C4-2B (cell line): Measurements from ENCODE around the gene C11orf21.

Experiments used
- ZFX ChIP-seq: fragments of 450-650 bp; IDR thresholded peaks from 2 replicates; pipeline ENCODE4 v1.6.1; 2017
- TF ChIP-seq, protein P1 (sequence below): fragments of 450-650 bp; conservative IDR thresholded peaks from 2 replicates; pipeline ENCODE4 v1.5.1; 2017; ENCODE audit warnings: mild to moderate bottlenecking

DNA sequence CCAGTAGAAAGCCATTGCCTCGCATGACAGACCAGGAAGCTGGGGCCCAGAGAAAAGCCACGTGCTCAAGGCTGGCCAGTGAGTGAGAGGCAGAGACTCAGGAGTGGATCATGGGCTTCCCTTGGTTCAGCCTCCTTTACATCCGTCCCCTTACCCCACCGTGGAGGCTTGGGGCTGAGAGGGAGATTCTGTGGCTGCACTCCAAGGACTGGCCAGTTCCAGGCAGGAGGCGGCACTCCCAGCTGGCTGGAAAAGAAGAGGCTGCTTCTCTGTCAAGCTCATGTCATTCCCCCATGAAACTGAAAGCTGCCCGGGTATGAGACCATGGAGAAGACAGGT, 24.7 kb downstream of the C11orf21 start:
- TF ChIP-seq, protein P1, sequence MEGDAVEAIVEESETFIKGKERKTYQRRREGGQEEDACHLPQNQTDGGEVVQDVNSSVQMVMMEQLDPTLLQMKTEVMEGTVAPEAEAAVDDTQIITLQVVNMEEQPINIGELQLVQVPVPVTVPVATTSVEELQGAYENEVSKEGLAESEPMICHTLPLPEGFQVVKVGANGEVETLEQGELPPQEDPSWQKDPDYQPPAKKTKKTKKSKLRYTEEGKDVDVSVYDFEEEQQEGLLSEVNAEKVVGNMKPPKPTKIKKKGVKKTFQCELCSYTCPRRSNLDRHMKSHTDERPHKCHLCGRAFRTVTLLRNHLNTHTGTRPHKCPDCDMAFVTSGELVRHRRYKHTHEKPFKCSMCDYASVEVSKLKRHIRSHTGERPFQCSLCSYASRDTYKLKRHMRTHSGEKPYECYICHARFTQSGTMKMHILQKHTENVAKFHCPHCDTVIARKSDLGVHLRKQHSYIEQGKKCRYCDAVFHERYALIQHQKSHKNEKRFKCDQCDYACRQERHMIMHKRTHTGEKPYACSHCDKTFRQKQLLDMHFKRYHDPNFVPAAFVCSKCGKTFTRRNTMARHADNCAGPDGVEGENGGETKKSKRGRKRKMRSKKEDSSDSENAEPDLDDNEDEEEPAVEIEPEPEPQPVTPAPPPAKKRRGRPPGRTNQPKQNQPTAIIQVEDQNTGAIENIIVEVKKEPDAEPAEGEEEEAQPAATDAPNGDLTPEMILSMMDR: no peak
- no peak for TF ChIP-seq ZFX
